RWPE2 (cell line): ENCODE data around the gene CHRND.

Source experiments
- ATAC-seq: fragments of 200-7000 bp; cut with Tn5 transposase; 3 replicates; pipeline ENCODE4 v1.9.1; 2021; ENCODE audit warnings: low read depth
- DNase-seq: peaks from one replicate; pipeline ENCODE4 v3.0.0-alpha.2; 2020; ENCODE audit warnings: low spot score
- H3K27ac ChIP-seq: fragments of 450-650 bp; 2 replicates; pipeline ENCODE4 v1.5.1; 2017; ENCODE audit warnings: mild to moderate bottlenecking; ENCODE audit not compliant: poor library complexity, severe bottlenecking
- H3K27me3 ChIP-seq: fragments of 250-450 bp; sonication (Bioruptor Pico); 2 replicates; pipeline ENCODE4 v1.5.1; 2021; ENCODE audit warnings: mild to moderate bottlenecking, moderate library complexity; ENCODE audit not compliant: insufficient read depth, poor library complexity, severe bottlenecking
- H3K36me3 ChIP-seq: fragments of 250-450 bp; sonication (Bioruptor Pico); 2 replicates; pipeline ENCODE4 v1.5.1; 2020; ENCODE audit warnings: low read depth, mild to moderate bottlenecking, moderate library complexity
- H3K4me1 ChIP-seq: fragments of 250-450 bp; sonication (Bioruptor Pico); 2 replicates; pipeline ENCODE4 v1.5.1; 2021; ENCODE audit warnings: mild to moderate bottlenecking, moderate library complexity; ENCODE audit not compliant: insufficient read depth, poor library complexity, severe bottlenecking
- H3K4me3 ChIP-seq: fragments of 250-450 bp; sonication (Bioruptor Pico); 2 replicates; pipeline ENCODE4 v1.5.1; 2021; ENCODE audit warnings: mild to moderate bottlenecking, moderate library complexity; ENCODE audit not compliant: severe bottlenecking
- H3K9me3 ChIP-seq: fragments of 250-450 bp; sonication (Bioruptor Pico); 2 replicates; pipeline ENCODE4 v1.5.1; 2021; ENCODE audit warnings: mild to moderate bottlenecking, moderate library complexity; ENCODE audit not compliant: severe bottlenecking
- TF ChIP-seq, protein P1 (sequence below): fragments of 450-650 bp; IDR thresholded peaks from one replicate; pipeline ENCODE4 v1.5.1; 2017; ENCODE audit warnings: mild to moderate bottlenecking, moderate library complexity; ENCODE audit not compliant: poor library complexity, severe bottlenecking

CHRND gene

DNA sequence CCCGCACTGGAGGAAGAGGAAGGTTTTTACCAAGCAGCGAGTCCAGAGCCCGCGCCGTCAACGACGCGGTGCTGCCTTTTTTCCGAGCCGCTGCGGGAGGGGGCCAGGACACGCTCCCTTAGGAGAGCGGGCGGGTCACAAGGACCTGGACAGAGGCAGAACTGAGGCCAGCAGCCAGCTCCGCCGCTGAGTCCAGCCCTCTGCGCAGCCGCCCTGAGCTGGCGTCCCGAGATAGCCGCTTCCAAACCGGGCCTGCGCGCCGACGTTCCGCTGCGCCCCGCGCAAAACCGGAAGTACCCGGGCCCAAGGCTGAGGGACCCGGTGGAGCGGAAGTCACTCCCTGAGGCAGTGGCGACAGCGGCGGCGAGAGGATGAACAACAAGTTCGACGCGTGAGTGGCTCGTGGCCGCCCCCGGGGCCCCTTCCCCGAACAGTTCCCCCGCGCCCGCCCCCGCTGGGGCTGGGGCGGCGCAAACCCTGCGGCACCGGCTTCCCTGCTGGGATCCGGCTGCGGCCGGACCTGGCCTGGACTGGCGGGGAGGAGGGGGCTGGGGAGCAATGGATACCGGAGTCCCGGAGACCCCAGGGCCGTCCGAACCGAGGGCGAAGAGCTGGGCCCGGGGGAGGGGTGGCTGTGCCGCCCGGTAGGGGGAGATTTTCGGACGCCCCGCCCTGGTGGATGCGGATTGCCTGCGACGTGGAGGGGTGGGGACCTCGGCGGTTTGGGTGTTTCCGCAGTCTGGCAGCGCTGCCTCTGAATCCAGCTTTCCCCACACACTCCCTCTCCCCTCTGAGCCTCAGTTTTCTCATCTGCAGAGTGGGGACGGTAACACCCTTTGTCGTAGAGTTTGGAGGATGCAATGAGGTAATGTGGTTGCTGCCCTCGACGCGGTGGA is 24.6 kb downstream of the CHRND start, which contains the start of the genes EIF4E2 and TIGD1:
Gene EIF4E2 (plus strand): TSS at position 336 of the 896 bp plus-strand sequence. CDS start 36 bp downstream, at position 372.
Gene TIGD1 (minus strand): TSS at position 204 of the 896 bp plus-strand sequence. CDS start 675 bp downstream, outside the sequence.
- peak; percentile 95 for ATAC-seq
- TF ChIP-seq, protein P1, sequence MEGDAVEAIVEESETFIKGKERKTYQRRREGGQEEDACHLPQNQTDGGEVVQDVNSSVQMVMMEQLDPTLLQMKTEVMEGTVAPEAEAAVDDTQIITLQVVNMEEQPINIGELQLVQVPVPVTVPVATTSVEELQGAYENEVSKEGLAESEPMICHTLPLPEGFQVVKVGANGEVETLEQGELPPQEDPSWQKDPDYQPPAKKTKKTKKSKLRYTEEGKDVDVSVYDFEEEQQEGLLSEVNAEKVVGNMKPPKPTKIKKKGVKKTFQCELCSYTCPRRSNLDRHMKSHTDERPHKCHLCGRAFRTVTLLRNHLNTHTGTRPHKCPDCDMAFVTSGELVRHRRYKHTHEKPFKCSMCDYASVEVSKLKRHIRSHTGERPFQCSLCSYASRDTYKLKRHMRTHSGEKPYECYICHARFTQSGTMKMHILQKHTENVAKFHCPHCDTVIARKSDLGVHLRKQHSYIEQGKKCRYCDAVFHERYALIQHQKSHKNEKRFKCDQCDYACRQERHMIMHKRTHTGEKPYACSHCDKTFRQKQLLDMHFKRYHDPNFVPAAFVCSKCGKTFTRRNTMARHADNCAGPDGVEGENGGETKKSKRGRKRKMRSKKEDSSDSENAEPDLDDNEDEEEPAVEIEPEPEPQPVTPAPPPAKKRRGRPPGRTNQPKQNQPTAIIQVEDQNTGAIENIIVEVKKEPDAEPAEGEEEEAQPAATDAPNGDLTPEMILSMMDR, result no peak
- DNase-seq, result peak; percentile 90
- no peaks in the 10 kb centered on the region for H3K27me3 ChIP-seq
- peaks cover 8% of the 10 kb centered on the region for H3K4me1 ChIP-seq
- peak within 1 kb of the TSS; percentile 69 for H3K4me3 ChIP-seq
- H3K36me3 ChIP-seq, result peaks cover 59% of the 10 kb centered on the region
- H3K9me3 ChIP-seq, result no peaks in the 10 kb centered on the region
- peak within 1 kb of the TSS; percentile 63 for H3K27ac ChIP-seq

DNA sequence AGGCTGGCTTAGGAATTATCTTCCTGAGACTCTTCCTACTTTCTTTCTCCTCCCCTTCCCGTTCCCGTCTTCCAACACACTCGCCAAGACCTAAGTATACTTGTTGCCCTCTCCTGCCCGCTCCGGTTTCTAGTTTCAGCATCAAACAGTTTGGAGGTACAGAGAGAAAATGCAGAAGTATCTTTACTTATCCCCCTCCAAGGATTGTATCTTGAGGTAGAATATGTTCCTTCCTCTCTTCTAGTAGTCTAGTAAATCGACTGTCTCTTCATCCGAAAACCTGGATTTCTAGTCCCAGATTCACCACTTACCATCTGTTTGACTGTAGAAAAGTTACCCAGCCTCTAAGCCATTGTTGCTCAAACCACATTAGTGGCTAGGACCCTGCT is 25.3 kb downstream of the CHRND start:
- ATAC-seq (no peak), DNase-seq (no peak)
- H3K27ac ChIP-seq, result peak overlapping the region; percentile 63
- peaks cover 65% of the 10 kb centered on the region for H3K36me3 ChIP-seq
- no peaks in the 10 kb centered on the region for H3K27me3 ChIP-seq
- H3K4me1 ChIP-seq, result peaks cover 8% of the 10 kb centered on the region
- H3K9me3 ChIP-seq, result no peaks in the 10 kb centered on the region
- TF ChIP-seq, protein P1, result no peak
- H3K4me3 ChIP-seq, result peak overlapping the region; percentile 69

DNA sequence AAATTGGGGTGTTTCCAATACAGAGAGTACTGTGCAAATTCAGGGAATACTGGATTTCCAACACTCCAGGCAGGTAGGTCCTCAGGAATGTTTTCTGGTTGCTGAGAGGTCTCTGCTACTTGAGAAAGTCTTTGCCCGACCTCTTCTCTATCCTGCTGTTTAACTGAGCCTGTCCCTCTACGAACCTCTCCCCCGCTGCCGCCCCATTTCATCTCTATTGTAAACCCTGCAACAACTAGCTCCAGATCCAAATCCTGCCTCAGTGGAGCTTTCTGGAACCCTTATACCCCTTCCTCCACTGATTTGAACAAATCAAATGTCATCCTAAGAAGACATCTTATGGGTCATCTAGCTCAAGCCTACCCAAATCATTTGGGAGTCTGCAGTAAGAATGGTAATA is 25.8 kb downstream of the CHRND start:
- Histone ChIP-seq H3K27ac (peak overlapping the region; percentile 63), H3K4me3 (peak overlapping the region; percentile 69), H3K27me3 (no peaks in the 10 kb centered on the region), H3K9me3 (no peaks in the 10 kb centered on the region), H3K4me1 (peaks cover 8% of the 10 kb centered on the region), H3K36me3 (peaks cover 66% of the 10 kb centered on the region)
- no peak for ATAC-seq
- TF ChIP-seq, protein P1, result no peak
- DNase-seq, result no peak

DNA sequence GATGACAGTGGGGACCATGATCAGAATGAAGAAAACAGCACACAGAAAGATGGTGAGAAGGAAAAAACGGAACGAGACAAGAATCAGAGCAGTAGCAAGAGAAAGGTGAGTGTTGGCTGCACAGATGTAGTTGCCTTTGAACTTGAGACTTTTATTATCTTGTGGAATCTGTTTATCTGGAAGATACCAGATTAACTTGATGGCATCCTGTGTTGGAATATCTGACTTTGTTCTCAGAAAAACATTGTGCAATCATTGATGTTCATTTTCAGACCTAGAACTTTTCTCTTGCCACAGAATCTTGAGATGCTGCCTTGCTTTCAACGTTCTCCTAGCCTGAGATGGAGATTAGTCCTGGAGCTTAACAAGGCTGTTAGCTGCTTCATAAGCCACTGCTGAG is 30.5 kb downstream of the CHRND start:
- TF ChIP-seq, protein P1, result no peak
- Histone ChIP-seq H3K9me3 (no peaks in the 10 kb centered on the region), H3K4me1 (peaks cover 2% of the 10 kb centered on the region), H3K27ac (no peak overlapping the region), H3K4me3 (no peak overlapping the region), H3K36me3 (peaks cover 87% of the 10 kb centered on the region), H3K27me3 (no peaks in the 10 kb centered on the region)
- DNase-seq, result no peak
- ATAC-seq, result no peak
